ENCODE measurements around the gene NPC1. TPM values are rescaled to one million over a fixed set of nuclear protein-coding genes. Genes with fewer than 3 reads are reported as not detected.
A peak's percentile ranks its signal among the peaks of the same experiment; 100 is the strongest.

The NPC1 gene
- total RNA-seq, 1 experiment from 2014 or later, result 29.5 TPM

- Mint-ChIP-seq H3K4me1 (ENCODE audit: low read depth, unreplicated experiment) (no peaks in the 10 kb centered on the region), H3K9me3 (ENCODE audit: unreplicated experiment) (no peaks in the 10 kb centered on the region), H3K27ac (ENCODE audit: unreplicated experiment) (no peak overlapping the region), H3K36me3 (ENCODE audit: insufficient read depth, unreplicated experiment) (peaks cover 6% of the 10 kb centered on the region), H3K27me3 (ENCODE audit: insufficient read depth, unreplicated experiment) (no peaks in the 10 kb centered on the region), H3K4me3 (ENCODE audit: unreplicated experiment) (no peak overlapping the region)
- H3K4me1 ChIP-seq, result peaks cover 10% of the 10 kb centered on the region
- no peaks in the 10 kb centered on the region for H3K9me3 ChIP-seq
- no peaks in the 10 kb centered on the region for H3K27me3 ChIP-seq (replicated peaks; ENCODE audit: control insufficient read depth, insufficient read depth, low read length)
- BruUV-seq (replicated peaks), result no TSS peak
- TF ChIP-seq, protein P1, sequence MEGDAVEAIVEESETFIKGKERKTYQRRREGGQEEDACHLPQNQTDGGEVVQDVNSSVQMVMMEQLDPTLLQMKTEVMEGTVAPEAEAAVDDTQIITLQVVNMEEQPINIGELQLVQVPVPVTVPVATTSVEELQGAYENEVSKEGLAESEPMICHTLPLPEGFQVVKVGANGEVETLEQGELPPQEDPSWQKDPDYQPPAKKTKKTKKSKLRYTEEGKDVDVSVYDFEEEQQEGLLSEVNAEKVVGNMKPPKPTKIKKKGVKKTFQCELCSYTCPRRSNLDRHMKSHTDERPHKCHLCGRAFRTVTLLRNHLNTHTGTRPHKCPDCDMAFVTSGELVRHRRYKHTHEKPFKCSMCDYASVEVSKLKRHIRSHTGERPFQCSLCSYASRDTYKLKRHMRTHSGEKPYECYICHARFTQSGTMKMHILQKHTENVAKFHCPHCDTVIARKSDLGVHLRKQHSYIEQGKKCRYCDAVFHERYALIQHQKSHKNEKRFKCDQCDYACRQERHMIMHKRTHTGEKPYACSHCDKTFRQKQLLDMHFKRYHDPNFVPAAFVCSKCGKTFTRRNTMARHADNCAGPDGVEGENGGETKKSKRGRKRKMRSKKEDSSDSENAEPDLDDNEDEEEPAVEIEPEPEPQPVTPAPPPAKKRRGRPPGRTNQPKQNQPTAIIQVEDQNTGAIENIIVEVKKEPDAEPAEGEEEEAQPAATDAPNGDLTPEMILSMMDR (IDR thresholded peaks at IDR 0.05; ENCODE audit: insufficient read depth in 1 of 2, low read depth in 1 of 2, low read length in 1 of 2, severe bottlenecking in 1 of 2, unreplicated experiment in 1 of 2), result no peak
- intact Hi-C loops (cut with micrococcal nuclease; ENCODE audit: unreplicated experiment), result no loop called here
- POLR2A ChIA-PET, result no interaction called here
- H3K4me3 ChIP-seq (ENCODE audit: low read depth, low read length), result no peak overlapping the region
- H3K36me3 ChIP-seq (ENCODE audit: control insufficient read depth, insufficient read depth, low read length), result no peaks in the 10 kb centered on the region
- no peak for DNase-seq
- CTCF ChIA-PET, result no interaction called here
Measured at GRCh38 chr18:23631746-23632145, 45.4 kb upstream of the NPC1 start.

DNA sequence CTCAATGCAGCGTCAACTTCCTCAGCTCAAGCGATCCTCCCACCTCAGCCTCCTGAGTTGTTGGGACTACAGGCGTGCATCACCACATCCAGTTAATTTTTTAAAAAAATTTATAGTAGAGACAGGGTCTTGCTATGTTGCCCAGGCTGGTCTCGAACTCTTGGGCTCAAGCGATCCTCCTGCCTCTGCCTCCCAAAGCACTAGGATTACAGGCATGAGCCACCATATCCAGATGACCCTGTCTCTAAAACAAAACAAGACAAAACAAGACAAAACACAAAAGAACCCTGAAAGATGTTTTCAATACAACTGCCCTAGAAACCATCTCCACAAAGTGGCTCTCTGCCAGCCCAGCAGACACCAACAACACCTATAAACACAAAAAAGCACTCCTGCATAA is 45.0 kb upstream of the NPC1 start:
- intact Hi-C loops (cut with micrococcal nuclease; ENCODE audit: unreplicated experiment), result no loop called here
- ChIA-PET CTCF (no interaction called here), POLR2A (no interaction called here)
- Histone ChIP-seq H3K4me1 (peaks cover 10% of the 10 kb centered on the region), H3K36me3 (ENCODE audit: control insufficient read depth, insufficient read depth, low read length) (no peaks in the 10 kb centered on the region), H3K4me3 (ENCODE audit: low read depth, low read length) (no peak overlapping the region), H3K9me3 (no peaks in the 10 kb centered on the region), H3K27me3 (replicated peaks; ENCODE audit: control insufficient read depth, insufficient read depth, low read length) (no peaks in the 10 kb centered on the region)
- no TSS peak for BruUV-seq (replicated peaks)
- H3K36me3 Mint-ChIP-seq (ENCODE audit: insufficient read depth, unreplicated experiment), result peaks cover 6% of the 10 kb centered on the region
- TF ChIP-seq, protein P1 (IDR thresholded peaks at IDR 0.05; ENCODE audit: insufficient read depth in 1 of 2, low read depth in 1 of 2, low read length in 1 of 2, severe bottlenecking in 1 of 2, unreplicated experiment in 1 of 2), result no peak
- H3K4me3 Mint-ChIP-seq (ENCODE audit: unreplicated experiment), result no peak overlapping the region
- H3K9me3 Mint-ChIP-seq (ENCODE audit: unreplicated experiment), result no peaks in the 10 kb centered on the region
- H3K27ac Mint-ChIP-seq (ENCODE audit: unreplicated experiment), result no peak overlapping the region
- no peaks in the 10 kb centered on the region for H3K27me3 Mint-ChIP-seq (ENCODE audit: insufficient read depth, unreplicated experiment)
- no peak for DNase-seq
- no peaks in the 10 kb centered on the region for H3K4me1 Mint-ChIP-seq (ENCODE audit: low read depth, unreplicated experiment)

GRCh38 chr18:23629444-23629946 is 43.2 kb upstream of the NPC1 start:
- peak; percentile 50 to 58 for DNase-seq
- TF ChIP-seq, protein P1 (IDR thresholded peaks at IDR 0.05; ENCODE audit: insufficient read depth in 1 of 2, low read depth in 1 of 2, low read length in 1 of 2, severe bottlenecking in 1 of 2, unreplicated experiment in 1 of 2), result no peak
- ChIA-PET POLR2A (interaction anchor here (0.6 kb wide), 1 partner anchor 132 kb away, joined by 3 read pairs; no protein-coding TSS in a partner anchor), CTCF (interaction anchor here (0.6 to 1.1 kb wide), 4 partner anchors 21 to 442 kb away, joined by 4 to 14 read pairs (median 6); no protein-coding TSS in a partner anchor)
- H3K9me3 ChIP-seq, result no peaks in the 10 kb centered on the region
- BruUV-seq (replicated peaks), result no TSS peak
- H3K36me3 Mint-ChIP-seq (ENCODE audit: insufficient read depth, unreplicated experiment), result peaks cover 6% of the 10 kb centered on the region
- H3K27me3 Mint-ChIP-seq (ENCODE audit: insufficient read depth, unreplicated experiment), result no peaks in the 10 kb centered on the region
- no peaks in the 10 kb centered on the region for H3K27me3 ChIP-seq (replicated peaks; ENCODE audit: control insufficient read depth, insufficient read depth, low read length)
- H3K9me3 Mint-ChIP-seq (ENCODE audit: unreplicated experiment), result no peaks in the 10 kb centered on the region
- peaks cover 10% of the 10 kb centered on the region for H3K4me1 ChIP-seq
- no peak overlapping the region for H3K4me3 ChIP-seq (ENCODE audit: low read depth, low read length)
- H3K36me3 ChIP-seq (ENCODE audit: control insufficient read depth, insufficient read depth, low read length), result no peaks in the 10 kb centered on the region
- intact Hi-C loops (cut with micrococcal nuclease; ENCODE audit: unreplicated experiment), result loop anchor here (1.0 to 5.0 kb wide), 2 partner anchors 33 to 53 kb away; partner anchors contain the start of gene ANKRD29
- no peak overlapping the region for H3K4me3 Mint-ChIP-seq (ENCODE audit: unreplicated experiment)
- no peak overlapping the region for H3K27ac Mint-ChIP-seq (ENCODE audit: unreplicated experiment)
- H3K4me1 Mint-ChIP-seq (ENCODE audit: low read depth, unreplicated experiment), result no peaks in the 10 kb centered on the region
